ENCODE results near the gene TWIST1.

The TWIST1 gene

GRCh38 chr7:19089378-19089777 is 28.1 kb downstream of the TWIST1 start:
- POLR2A ChIA-PET: no interaction called here
- no peak for DNase-seq (ENCODE audit: extremely low spot score)
- no peak for TF ChIP-seq SP1 (IDR thresholded peaks at IDR 0.05)
- CTCF ChIA-PET: no interaction called here

- POLR2A ChIA-PET: no interaction called here
- CTCF ChIA-PET: no interaction called here
- no peak for DNase-seq (ENCODE audit: extremely low spot score)
- TF ChIP-seq FOXM1 (IDR thresholded peaks at IDR 0.05; ENCODE audit: borderline replicate concordance) (no peak), L3MBTL2 (conservative IDR thresholded peaks at IDR 0.05) (no peak), ELF4 (IDR thresholded peaks at IDR 0.05) (no peak), HDGF (IDR thresholded peaks at IDR 0.05; ENCODE audit: borderline replicate concordance) (no peak), ARNT (IDR thresholded peaks at IDR 0.05) (no peak), ZNF384 (IDR thresholded peaks at IDR 0.05) (no peak), LEF1 (IDR thresholded peaks at IDR 0.05; ENCODE audit: borderline replicate concordance) (no peak), CTBP1 (IDR thresholded peaks at IDR 0.05; ENCODE audit: borderline replicate concordance) (no peak), BHLHE40 (IDR thresholded peaks at IDR 0.05; ENCODE audit: borderline replicate concordance) (no peak), PKNOX1 (IDR thresholded peaks at IDR 0.05) (no peak), FOXK2 (IDR thresholded peaks at IDR 0.05) (no peak)
Observed at GRCh38 chr7:19080093-19080492, 37.3 kb downstream of the TWIST1 start.

- no peak for DNase-seq (ENCODE audit: extremely low spot score)
- POLR2A ChIA-PET: no interaction called here
- TF ChIP-seq LEF1 (IDR thresholded peaks at IDR 0.05; ENCODE audit: borderline replicate concordance) (no peak), ZNF384 (IDR thresholded peaks at IDR 0.05) (no peak), NFRKB (IDR thresholded peaks at IDR 0.05) (no peak), ELF4 (IDR thresholded peaks at IDR 0.05) (no peak), HDGF (IDR thresholded peaks at IDR 0.05; ENCODE audit: borderline replicate concordance) (no peak), L3MBTL2 (conservative IDR thresholded peaks at IDR 0.05) (no peak), FOXA1 (IDR thresholded peaks at IDR 0.05) (no peak)
- CTCF ChIA-PET: no interaction called here
Observed at GRCh38 chr7:19079066-19079465, 38.4 kb downstream of the TWIST1 start.

- CTCF ChIA-PET: interaction anchor here (0.7 kb wide), 1 partner anchor 631 kb away, joined by 4 read pairs; no protein-coding TSS in a partner anchor
- POLR2A ChIA-PET: no interaction called here
- no peak for DNase-seq (ENCODE audit: extremely low spot score)
- TF ChIP-seq ELF4 (IDR thresholded peaks at IDR 0.05) (no peak), SP1 (IDR thresholded peaks at IDR 0.05) (no peak)
Observed at GRCh38 chr7:19069842-19070241, 47.6 kb downstream of the TWIST1 start.

GRCh38 chr7:19066170-19066569 is 51.3 kb downstream of the TWIST1 start:
- ChIA-PET CTCF (no interaction called here), POLR2A (no interaction called here)
- no peak for TF ChIP-seq TARDBP (IDR thresholded peaks at IDR 0.05)
- TF ChIP-seq PKNOX1 (IDR thresholded peaks at IDR 0.05): no peak
- TF ChIP-seq ARNT (IDR thresholded peaks at IDR 0.05): no peak
- TF ChIP-seq BHLHE40 (IDR thresholded peaks at IDR 0.05; ENCODE audit: borderline replicate concordance): no peak
- TF ChIP-seq FOXM1 (IDR thresholded peaks at IDR 0.05; ENCODE audit: borderline replicate concordance): no peak
- no peak for TF ChIP-seq SUZ12 (IDR thresholded peaks at IDR 0.05)
- no peak for TF ChIP-seq L3MBTL2 (conservative IDR thresholded peaks at IDR 0.05)
- no peak for TF ChIP-seq HDGF (IDR thresholded peaks at IDR 0.05; ENCODE audit: borderline replicate concordance)
- no peak for TF ChIP-seq ELF4 (IDR thresholded peaks at IDR 0.05)
- no peak for TF ChIP-seq FOXK2 (IDR thresholded peaks at IDR 0.05)
- TF ChIP-seq ZNF384 (IDR thresholded peaks at IDR 0.05): no peak
- no peak for TF ChIP-seq SP1 (IDR thresholded peaks at IDR 0.05)
- no peak for TF ChIP-seq LEF1 (IDR thresholded peaks at IDR 0.05; ENCODE audit: borderline replicate concordance)
- TF ChIP-seq CTBP1 (IDR thresholded peaks at IDR 0.05; ENCODE audit: borderline replicate concordance): no peak
- TF ChIP-seq NFRKB (IDR thresholded peaks at IDR 0.05): no peak
- no peak for TF ChIP-seq FOXA1 (IDR thresholded peaks at IDR 0.05)
- DNase-seq (ENCODE audit: extremely low spot score): no peak

Data from HEK293T (cell line).